A549 (cell line): ENCODE measurements around the gene CDC26.

Experiments used
- CTCF ChIP-seq: fragments of >200 bp; sonication (Bioruptor Twin); formaldehyde crosslinking; IDR thresholded peaks from 3 replicates; pipeline ENCODE4 v1.5.1; 2016
- TF ChIP-seq, protein P1 (sequence below): fragments of 200-600 bp; sonication (generic); IDR thresholded peaks from 2 replicates; pipeline ENCODE4 v1.6.1; 2016; ENCODE audit warnings: antibody characterized with exemption, mild to moderate bottlenecking, moderate library complexity

DNA sequence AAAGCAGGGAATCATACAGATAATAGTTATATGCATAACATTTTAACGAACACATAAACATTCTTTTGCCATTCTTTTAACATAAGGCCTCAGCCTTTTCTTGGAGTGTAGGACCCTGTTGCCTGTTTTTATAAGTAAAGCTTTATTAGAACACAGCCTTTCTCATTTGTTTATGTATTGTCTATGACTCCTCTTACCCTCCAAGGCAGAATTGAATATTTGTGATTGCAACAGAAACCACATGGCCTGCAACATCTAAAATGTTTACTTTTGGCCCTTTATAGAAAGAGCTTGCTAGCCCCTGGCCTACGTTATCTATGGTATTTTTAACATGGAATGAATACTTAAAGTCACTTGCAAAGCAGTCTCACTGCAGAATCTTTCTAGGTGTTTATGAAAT lies 51.4 kb downstream of the CDC26 start:
- no peak for TF ChIP-seq CTCF
- TF ChIP-seq, protein P1, sequence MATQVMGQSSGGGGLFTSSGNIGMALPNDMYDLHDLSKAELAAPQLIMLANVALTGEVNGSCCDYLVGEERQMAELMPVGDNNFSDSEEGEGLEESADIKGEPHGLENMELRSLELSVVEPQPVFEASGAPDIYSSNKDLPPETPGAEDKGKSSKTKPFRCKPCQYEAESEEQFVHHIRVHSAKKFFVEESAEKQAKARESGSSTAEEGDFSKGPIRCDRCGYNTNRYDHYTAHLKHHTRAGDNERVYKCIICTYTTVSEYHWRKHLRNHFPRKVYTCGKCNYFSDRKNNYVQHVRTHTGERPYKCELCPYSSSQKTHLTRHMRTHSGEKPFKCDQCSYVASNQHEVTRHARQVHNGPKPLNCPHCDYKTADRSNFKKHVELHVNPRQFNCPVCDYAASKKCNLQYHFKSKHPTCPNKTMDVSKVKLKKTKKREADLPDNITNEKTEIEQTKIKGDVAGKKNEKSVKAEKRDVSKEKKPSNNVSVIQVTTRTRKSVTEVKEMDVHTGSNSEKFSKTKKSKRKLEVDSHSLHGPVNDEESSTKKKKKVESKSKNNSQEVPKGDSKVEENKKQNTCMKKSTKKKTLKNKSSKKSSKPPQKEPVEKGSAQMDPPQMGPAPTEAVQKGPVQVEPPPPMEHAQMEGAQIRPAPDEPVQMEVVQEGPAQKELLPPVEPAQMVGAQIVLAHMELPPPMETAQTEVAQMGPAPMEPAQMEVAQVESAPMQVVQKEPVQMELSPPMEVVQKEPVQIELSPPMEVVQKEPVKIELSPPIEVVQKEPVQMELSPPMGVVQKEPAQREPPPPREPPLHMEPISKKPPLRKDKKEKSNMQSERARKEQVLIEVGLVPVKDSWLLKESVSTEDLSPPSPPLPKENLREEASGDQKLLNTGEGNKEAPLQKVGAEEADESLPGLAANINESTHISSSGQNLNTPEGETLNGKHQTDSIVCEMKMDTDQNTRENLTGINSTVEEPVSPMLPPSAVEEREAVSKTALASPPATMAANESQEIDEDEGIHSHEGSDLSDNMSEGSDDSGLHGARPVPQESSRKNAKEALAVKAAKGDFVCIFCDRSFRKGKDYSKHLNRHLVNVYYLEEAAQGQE = no peak
